HG02840 (cell line): ENCODE results near the gene SLC13A4.
"Not testable (repeated sequence)": the region's sequence is repeated elsewhere in the genome, so short reads cannot be mapped to it uniquely, and the experiment has no call there.

Source experiments
- ATAC-seq: cut with Tn5 transposase; IDR thresholded peaks from one replicate; pipeline ENCODE4 v1.9.1; 2021; ENCODE audit warnings: mild to moderate bottlenecking, moderate library complexity, moderate number of reproducible peaks; ENCODE audit not compliant: unreplicated experiment, low FRiP score

Gene SLC13A4

GRCh38 chr7:135667626-135668025 is 60.4 kb downstream of the SLC13A4 start:
- ATAC-seq = not testable (repeated sequence)

- ATAC-seq = no peak
Measured at GRCh38 chr7:135666846-135667245, 61.1 kb downstream of the SLC13A4 start.

- no peak for ATAC-seq
Measured at GRCh38 chr7:135666156-135666555, 61.8 kb downstream of the SLC13A4 start.

- no peak for ATAC-seq
Measured at GRCh38 chr7:135665042-135665441, 62.9 kb downstream of the SLC13A4 start.

- no peak for ATAC-seq
Measured at GRCh38 chr7:135664046-135664589, 63.9 kb downstream of the SLC13A4 start.

GRCh38 chr7:135662373-135663114 is 65.4 kb downstream of the SLC13A4 start, which contains the start of gene STMP1:
STMP1 (plus strand) TSS chr7:135662514.
- peak; percentile 89 for ATAC-seq

- ATAC-seq = no peak
Measured at GRCh38 chr7:135662123-135662372, 65.9 kb downstream of the SLC13A4 start.

GRCh38 chr7:135661311-135662122 is 66.5 kb downstream of the SLC13A4 start:
- ATAC-seq = peak; percentile 13

- no peak for ATAC-seq
Measured at GRCh38 chr7:135659159-135659846, 68.7 kb downstream of the SLC13A4 start.

GRCh38 chr7:135658564-135658963 is 69.4 kb downstream of the SLC13A4 start:
- no peak for ATAC-seq

- ATAC-seq = no peak
Measured at GRCh38 chr7:135653340-135654080, 74.5 kb downstream of the SLC13A4 start.

GRCh38 chr7:135650831-135651573 is 77.0 kb downstream of the SLC13A4 start:
- no peak for ATAC-seq

- no peak for ATAC-seq
Measured at GRCh38 chr7:135648235-135648634, 79.8 kb downstream of the SLC13A4 start.

- ATAC-seq = no peak
Measured at GRCh38 chr7:135647755-135648154, 80.2 kb downstream of the SLC13A4 start.

- ATAC-seq = no peak
Measured at GRCh38 chr7:135645296-135645904, 82.6 kb downstream of the SLC13A4 start.

- no peak for ATAC-seq
Measured at GRCh38 chr7:135644729-135645128, 83.3 kb downstream of the SLC13A4 start.

- ATAC-seq = no peak
Measured at GRCh38 chr7:135644154-135644553, 83.8 kb downstream of the SLC13A4 start.

- not testable (repeated sequence) for ATAC-seq
Measured at GRCh38 chr7:135639690-135640089, 88.3 kb downstream of the SLC13A4 start.

- no peak for ATAC-seq
Measured at GRCh38 chr7:135634191-135634878, 93.7 kb downstream of the SLC13A4 start.
